Measurements from ENCODE around the gene HOXB2.

The HOXB2 gene

GRCh38 chr17:48554412-48555257 lies 9.7 kb upstream of the HOXB2 start:
- Mint-ChIP-seq H3K4me3 (peak overlapping the region; percentile 67), H3K9me3 (no peaks in the 10 kb centered on the region), H3K36me3 (ENCODE audit: low read depth) (no peaks in the 10 kb centered on the region), H3K4me1 (ENCODE audit: low read depth) (peaks cover 7% of the 10 kb centered on the region), H3K27me3 (peaks cover 42% of the 10 kb centered on the region), H3K27ac (no peak overlapping the region)
- no peak for DNase-seq

DNA sequence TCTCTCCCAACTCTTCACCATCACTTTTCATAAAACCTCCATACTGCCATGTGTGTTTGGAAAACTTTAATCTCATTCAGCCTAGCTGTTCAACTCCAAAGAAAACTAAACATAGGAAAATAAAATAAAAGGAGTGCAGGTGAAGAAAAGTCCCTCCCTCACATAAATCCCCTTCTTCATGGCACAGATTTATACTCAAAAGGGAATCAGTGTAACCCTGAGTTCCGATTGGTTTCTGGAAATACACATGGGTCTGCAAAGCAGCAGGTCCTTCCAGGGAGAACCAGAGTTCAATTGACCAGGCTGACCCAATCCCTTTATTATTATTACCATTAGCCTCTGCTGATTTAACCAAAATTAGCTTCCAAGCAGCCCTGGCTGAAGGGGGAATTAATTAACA lies 8.9 kb upstream of the HOXB2 start:
- Mint-ChIP-seq H3K9me3 (no peaks in the 10 kb centered on the region), H3K27me3 (peaks cover 39% of the 10 kb centered on the region), H3K4me1 (ENCODE audit: low read depth) (peaks cover 7% of the 10 kb centered on the region), H3K4me3 (no peak overlapping the region), H3K27ac (no peak overlapping the region), H3K36me3 (ENCODE audit: low read depth) (no peaks in the 10 kb centered on the region)
- DNase-seq = no peak

DNA sequence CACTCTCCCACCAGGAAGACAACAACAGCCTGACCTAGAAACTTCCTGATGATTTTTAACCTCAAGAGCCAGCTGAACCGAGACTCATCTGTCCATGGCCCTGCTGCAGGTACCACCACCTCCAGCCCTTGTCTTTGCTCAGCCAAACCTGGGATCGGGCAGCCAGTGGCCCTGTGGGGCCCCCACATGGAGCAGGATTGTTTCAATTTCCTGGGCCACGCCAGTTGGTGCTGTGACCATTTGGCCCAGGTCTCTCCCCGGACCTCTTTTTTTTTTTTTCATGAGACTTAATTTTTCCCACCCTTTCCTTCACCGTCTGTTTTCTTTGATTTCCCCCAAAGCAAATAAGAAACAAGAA lies 8.3 kb upstream of the HOXB2 start:
- Mint-ChIP-seq H3K4me3 (no peak overlapping the region), H3K4me1 (ENCODE audit: low read depth) (peaks cover 13% of the 10 kb centered on the region), H3K27ac (no peak overlapping the region), H3K27me3 (peaks cover 34% of the 10 kb centered on the region), H3K9me3 (no peaks in the 10 kb centered on the region), H3K36me3 (ENCODE audit: low read depth) (no peaks in the 10 kb centered on the region)
- no peak for DNase-seq

- Mint-ChIP-seq H3K36me3 (ENCODE audit: low read depth) (no peaks in the 10 kb centered on the region), H3K4me1 (ENCODE audit: low read depth) (peaks cover 18% of the 10 kb centered on the region), H3K27ac (no peak overlapping the region)
These were observed 7.7 kb upstream of the HOXB2 start for GRCh38 chr17:48552466-48553189.

GRCh38 chr17:48551596-48552465 lies 6.9 kb upstream of the HOXB2 start:
- peaks cover 24% of the 10 kb centered on the region for H3K27me3 Mint-ChIP-seq
- H3K4me3 Mint-ChIP-seq = no peak overlapping the region
- no peak for DNase-seq
- H3K4me1 Mint-ChIP-seq (ENCODE audit: low read depth) = peaks cover 25% of the 10 kb centered on the region
- no peaks in the 10 kb centered on the region for H3K9me3 Mint-ChIP-seq
- H3K27ac Mint-ChIP-seq = no peak overlapping the region
- no peaks in the 10 kb centered on the region for H3K36me3 Mint-ChIP-seq (ENCODE audit: low read depth)

More at GRCh38 chr17:48552466-48553189, 7.7 kb upstream of the HOXB2 start:
- peaks cover 29% of the 10 kb centered on the region for H3K27me3 Mint-ChIP-seq
- no peak for DNase-seq
- H3K4me3 Mint-ChIP-seq = no peak overlapping the region
- no peaks in the 10 kb centered on the region for H3K9me3 Mint-ChIP-seq

GRCh38 chr17:48551214-48551555 lies 6.3 kb upstream of the HOXB2 start:
- Mint-ChIP-seq H3K4me3 (no peak overlapping the region), H3K27me3 (peaks cover 17% of the 10 kb centered on the region), H3K27ac (no peak overlapping the region), H3K9me3 (no peaks in the 10 kb centered on the region), H3K4me1 (ENCODE audit: low read depth) (peaks cover 30% of the 10 kb centered on the region), H3K36me3 (ENCODE audit: low read depth) (no peaks in the 10 kb centered on the region)
- no peak for DNase-seq

DNA sequence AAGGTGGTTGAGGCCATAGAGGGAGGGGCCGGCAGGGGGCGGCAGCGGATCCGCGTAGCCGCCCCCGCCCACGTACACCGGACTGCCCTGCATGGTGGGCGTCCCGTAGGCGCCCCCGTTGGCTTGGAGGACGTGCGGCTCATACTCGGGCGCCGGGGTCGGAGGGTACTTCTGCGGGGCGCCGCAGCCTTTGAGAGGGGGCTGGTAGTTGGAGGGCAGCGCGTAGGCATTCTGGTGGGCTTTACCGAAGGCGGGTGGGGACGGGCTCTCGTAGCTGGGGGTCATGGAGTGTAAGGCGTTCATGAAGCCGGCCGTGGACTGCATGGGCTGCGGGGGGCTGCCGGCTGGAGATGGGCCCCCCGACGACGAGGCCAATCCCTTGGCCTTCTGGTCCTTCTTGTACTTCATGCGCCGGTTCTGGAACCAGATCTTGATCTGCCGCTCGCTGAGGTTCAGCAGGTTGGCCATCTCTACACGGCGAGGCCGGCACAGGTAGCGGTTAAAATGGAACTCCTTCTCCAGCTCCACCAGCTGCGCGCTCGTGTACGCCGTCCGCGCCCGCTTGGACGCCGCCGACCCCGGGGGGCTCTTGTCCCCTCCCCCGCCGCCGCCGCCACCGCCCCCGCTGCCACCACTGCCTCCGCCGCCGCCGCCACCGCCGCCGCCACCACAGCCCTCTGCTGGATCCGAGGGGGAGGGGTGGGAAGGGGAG lies 5.7 kb upstream of the HOXB2 start:
- H3K36me3 Mint-ChIP-seq (ENCODE audit: low read depth) = no peaks in the 10 kb centered on the region
- peaks cover 12% of the 10 kb centered on the region for H3K27me3 Mint-ChIP-seq
- no peak overlapping the region for H3K4me3 Mint-ChIP-seq
- no peak for DNase-seq
- no peak overlapping the region for H3K27ac Mint-ChIP-seq
- no peaks in the 10 kb centered on the region for H3K9me3 Mint-ChIP-seq
- peaks cover 29% of the 10 kb centered on the region for H3K4me1 Mint-ChIP-seq (ENCODE audit: low read depth)

DNA sequence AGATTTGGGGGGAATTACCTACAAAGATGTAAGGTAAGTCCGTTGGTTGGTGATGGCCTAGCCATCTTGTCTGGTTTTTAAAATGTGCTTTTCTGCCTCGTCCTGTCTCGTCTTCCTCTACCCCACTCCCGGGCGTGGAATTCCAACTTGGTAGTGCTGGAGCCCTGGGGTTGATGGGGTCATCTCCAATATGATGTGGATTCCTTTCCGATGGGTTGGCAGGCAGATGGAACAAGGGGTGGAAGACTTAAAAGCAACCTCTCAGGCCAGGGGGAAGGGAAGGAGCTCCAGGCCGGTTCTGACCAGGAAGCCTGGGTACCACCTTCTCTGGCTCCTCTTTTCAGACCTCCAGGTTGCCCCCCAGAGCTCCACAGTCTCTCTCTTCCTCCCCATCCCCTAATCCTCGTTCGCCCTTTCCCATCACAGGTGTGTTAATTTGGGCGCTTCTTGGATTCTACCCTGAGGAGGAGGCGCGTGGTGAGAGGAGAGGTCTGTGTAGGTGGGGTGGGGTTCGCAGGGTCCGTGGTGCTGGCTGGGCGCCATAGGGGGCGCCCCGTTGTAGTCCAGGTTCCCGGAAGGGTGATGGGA lies 5.1 kb upstream of the HOXB2 start:
- Mint-ChIP-seq H3K4me1 (ENCODE audit: low read depth) (peaks cover 32% of the 10 kb centered on the region), H3K36me3 (ENCODE audit: low read depth) (no peaks in the 10 kb centered on the region), H3K9me3 (no peaks in the 10 kb centered on the region), H3K4me3 (no peak overlapping the region), H3K27ac (no peak overlapping the region), H3K27me3 (peaks cover 15% of the 10 kb centered on the region)
- no peak for DNase-seq

- H3K27me3 Mint-ChIP-seq = peaks cover 14% of the 10 kb centered on the region
- DNase-seq = no peak
- no peak overlapping the region for H3K4me3 Mint-ChIP-seq
- no peaks in the 10 kb centered on the region for H3K9me3 Mint-ChIP-seq
- H3K27ac Mint-ChIP-seq = no peak overlapping the region
- H3K4me1 Mint-ChIP-seq (ENCODE audit: low read depth) = peaks cover 32% of the 10 kb centered on the region
- no peaks in the 10 kb centered on the region for H3K36me3 Mint-ChIP-seq (ENCODE audit: low read depth)
These were observed 4.3 kb upstream of the HOXB2 start for GRCh38 chr17:48549281-48549630.

DNA sequence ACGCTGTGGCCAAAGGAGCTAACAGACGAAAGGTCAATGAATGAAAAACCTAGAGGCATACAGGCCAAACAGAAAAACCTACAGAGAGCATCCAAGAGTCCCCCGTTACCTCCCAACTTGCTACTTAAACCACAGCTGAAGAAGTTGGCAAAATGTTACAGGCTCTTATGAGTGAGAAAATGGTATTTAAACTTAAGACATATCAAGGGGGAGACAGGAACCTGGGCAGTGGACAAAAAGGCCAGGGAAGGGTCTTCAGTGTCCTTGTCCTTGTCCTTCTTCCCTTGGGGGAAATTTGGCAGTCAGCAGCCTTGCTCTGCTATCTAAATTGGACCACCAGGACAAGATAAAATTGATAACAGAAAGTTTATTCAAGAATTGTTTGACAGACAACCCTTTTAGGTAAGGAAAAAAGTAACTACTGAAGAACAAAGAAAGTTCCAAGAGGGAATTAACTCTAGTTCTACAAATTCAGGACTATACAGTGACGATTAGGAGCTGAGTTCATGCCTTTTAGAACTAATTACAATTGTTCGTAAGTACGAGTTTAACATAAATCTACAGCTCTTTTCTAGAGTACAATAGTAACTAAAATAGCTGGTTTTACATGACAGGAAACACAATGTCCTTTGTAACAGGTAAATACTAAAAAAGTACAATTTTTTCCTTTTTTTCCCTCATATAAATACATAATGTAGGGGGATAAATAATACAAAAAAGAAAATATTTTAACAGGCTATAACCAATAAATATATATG lies 3.8 kb upstream of the HOXB2 start:
- Mint-ChIP-seq H3K4me3 (peak overlapping the region; percentile 56), H3K9me3 (no peaks in the 10 kb centered on the region), H3K4me1 (ENCODE audit: low read depth) (peaks cover 35% of the 10 kb centered on the region), H3K27ac (peak overlapping the region; percentile 44), H3K27me3 (peaks cover 16% of the 10 kb centered on the region), H3K36me3 (ENCODE audit: low read depth) (no peaks in the 10 kb centered on the region)
- no peak for DNase-seq

- no peak for DNase-seq
- H3K36me3 Mint-ChIP-seq (ENCODE audit: low read depth) = peaks cover 3% of the 10 kb centered on the region
- H3K4me1 Mint-ChIP-seq (ENCODE audit: low read depth) = peaks cover 38% of the 10 kb centered on the region
- peak overlapping the region; percentile 82 for H3K27ac Mint-ChIP-seq
- peaks cover 17% of the 10 kb centered on the region for H3K27me3 Mint-ChIP-seq
- H3K4me3 Mint-ChIP-seq = peak overlapping the region; percentile 56
- H3K9me3 Mint-ChIP-seq = no peaks in the 10 kb centered on the region
These were observed 3.1 kb upstream of the HOXB2 start for GRCh38 chr17:48547808-48548522.

DNA sequence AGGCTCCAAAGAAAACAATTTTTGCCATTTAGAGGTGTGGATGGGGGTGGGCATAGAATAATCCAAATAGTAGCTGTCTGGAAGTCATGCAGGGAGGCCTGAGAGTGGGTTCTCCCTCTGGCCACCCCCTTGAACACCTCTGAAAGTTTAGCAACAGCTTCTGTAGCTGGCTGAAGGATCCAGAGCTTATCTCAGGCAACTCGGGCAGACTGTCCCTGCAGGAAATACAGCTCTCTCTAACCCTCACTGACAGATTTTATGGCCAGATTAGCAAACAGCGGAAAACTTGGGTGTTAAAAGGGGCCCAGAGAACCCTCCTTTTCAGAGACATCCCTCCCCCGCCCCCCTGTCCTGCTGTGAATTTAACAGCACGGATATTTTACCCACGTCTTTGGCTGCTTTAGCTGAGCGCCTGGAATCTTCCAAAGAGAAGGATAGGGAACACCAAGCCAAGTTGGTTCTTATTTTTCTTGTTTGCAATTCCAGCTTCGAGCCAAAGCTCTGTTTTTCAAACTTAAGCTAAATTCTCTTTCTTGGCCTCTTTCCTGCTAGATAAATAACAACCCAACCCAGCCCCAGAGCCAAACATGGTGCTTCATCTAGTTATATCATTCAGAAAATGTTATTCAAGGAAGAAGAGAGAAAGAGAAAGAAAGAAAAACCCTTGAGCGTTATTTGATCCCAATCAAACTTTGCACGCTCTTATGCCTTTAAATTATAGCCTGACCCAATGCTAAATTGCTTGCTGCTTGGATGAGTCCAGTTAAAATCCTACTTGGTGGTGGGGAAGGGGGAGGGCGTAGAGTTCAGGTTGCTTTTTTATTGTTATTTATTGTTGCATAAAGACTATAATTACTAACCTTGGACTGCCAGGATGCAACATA lies 2.3 kb upstream of the HOXB2 start:
- Mint-ChIP-seq H3K4me1 (ENCODE audit: low read depth) (peaks cover 44% of the 10 kb centered on the region), H3K27me3 (peaks cover 23% of the 10 kb centered on the region), H3K27ac (peak overlapping the region; percentile 82), H3K4me3 (peak overlapping the region; percentile 56), H3K9me3 (no peaks in the 10 kb centered on the region), H3K36me3 (ENCODE audit: low read depth) (peaks cover 9% of the 10 kb centered on the region)
- no peak for DNase-seq
